Heart left ventricle (tissue), 13 donors: ENCODE data around the gene ARHGEF3.

ENCODE experiments used
- CTCF ChIP-seq, 12 donors: fragments of 200-600 bp; sonication (generic) in 4 of 12; IDR thresholded peaks; one replicate each; pipeline versions ENCODE4 v1.5.0 to v1.8.0; 2018 to 2022; ENCODE audit warnings: antibody characterized with exemption in 12 of 12, mild to moderate bottlenecking in 5 of 12
- POLR2A ChIP-seq, 2 donors: fragments of 450-650 bp; IDR thresholded peaks; one replicate each; pipeline ENCODE4 v1.6.1; 2017; ENCODE audit warnings: antibody characterized with exemption in 2 of 2, mild to moderate bottlenecking in 2 of 2, moderate library complexity in 2 of 2
- donor health status: ischemic (EF 13 %, LVEDD 7.1; RV severe dilation, severe dysfunction).
- donor health status: DM: no; HTN: yes; CAD: no.
- donor health status: DM: no; HTN: no; CAD: no.
- donor health status: ischemic (EF 25% LVEDD 6.9; RV normal size, moderate dysfunction).
- donor health status: ischemic (EF 25% LVEDD 5.7; RV mildly dilated, moderate dysfunction).
- donor health status: ischemic (EF 35%, LVEDD 5.7; RV mildly dilated, moderate dysfunction).
- donor health status: nonischemic (EF 11% LVEDD 7.7; RV severe dilation, severe dysfunction).
- donor health status: DM: yes; HTN: yes; CAD: no.
- donor health status: PGD.
- donor health status: ischemic (EF 29% LVEDD 5.4; RV normal size, mild dysfunction).
- donor health status: nonischemic (EF 23%, LVEDD 6.1; RV moderate dilation, normal function).

DNA sequence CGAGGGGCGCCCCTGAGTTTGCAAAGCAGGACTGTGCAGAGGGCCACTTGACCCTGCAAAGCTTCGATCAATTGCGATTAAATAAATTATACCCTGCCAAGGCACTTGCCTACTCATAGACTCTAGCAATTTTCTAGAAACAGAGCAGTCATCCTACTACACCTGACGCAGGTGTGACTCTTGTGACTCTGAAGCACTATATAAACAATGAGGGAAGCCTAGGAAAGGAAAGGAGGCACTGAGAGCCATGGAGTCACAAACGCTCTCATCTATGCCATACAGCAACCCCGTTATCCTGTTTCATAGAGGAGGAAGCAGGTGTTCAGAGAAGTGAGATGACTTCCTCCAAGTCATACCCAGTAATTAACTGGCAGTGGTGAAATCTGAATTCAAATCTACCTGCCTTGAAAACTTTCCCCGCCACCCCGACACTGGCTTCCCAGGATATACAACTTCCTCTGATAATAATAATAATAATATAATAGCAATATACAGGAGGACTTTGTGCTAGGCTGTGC lies 14.4 kb downstream of the ARHGEF3 start:
- TF ChIP-seq POLR2A (IDR thresholded peaks at IDR 0.05) (no peak), CTCF (IDR thresholded peaks at IDR 0.05) (no peak)
